K562 (cell line): ENCODE data around the gene ZKSCAN1. TPM values are rescaled to one million over a fixed set of nuclear protein-coding genes. Genes with fewer than 3 reads are reported as not detected.
A peak's percentile ranks its signal among the peaks of the same experiment; 100 is the strongest.

ENCODE experiments used
- ATAC-seq: fragments of 200-7000 bp; cut with Tn5 transposase; 3 replicates; pipeline ENCODE4 v1.9.1; 2020; ENCODE audit warnings: moderate library complexity
- BruUV-seq: library from RNA; stranded (reverse); fragments of 400-500 nt; replicated peaks from 2 replicates; lab custom pipeline; 2021; lab: Mats Ljungman, UMichigan
- CTCF ChIA-PET: fragments of 300-600 bp; formaldehyde crosslinking; extraction: SDS; loops from one replicate; lab custom pipeline; 2021; ENCODE audit warnings: low intra/inter-chr PET ratio; lab: Yijun Ruan, JAX
- POLR2A ChIA-PET: fragments of 300-600, 350-650 bp; sonication (Branson Sonifier 250); formaldehyde crosslinking; extraction: SDS; loops from one replicate; lab custom pipeline; 2021; ENCODE audit warnings: antibody characterized with exemption, inconsistent platforms; lab: Yijun Ruan, JAX
- DNase-seq, 4 experiments: peaks; one replicate each; pipeline versions ENCODE4 v3.0.0 to v3.0.0-alpha.2; 2011 to 2018; ENCODE audit warnings: low spot score in 3 of 4, mixed read lengths in 3 of 4; ENCODE audit errors: extremely low read depth in 1 of 4
- FAIRE-seq: peaks from 2 replicates; lab custom pipeline; 2011; peaks lifted over from hg19 to GRCh38; lab: Jason Lieb, UNC
- H2AFZ ChIP-seq: 2 replicates; pipeline ENCODE4 v1.6.0; 2011; ENCODE audit warnings: low read depth, low read length, control low read depth, inconsistent platforms
- H3K27ac ChIP-seq: fragments of 200-600 bp; 3 replicates; pipeline ENCODE4 v1.8.0; 2011; ENCODE audit warnings: low read depth, mild to moderate bottlenecking, control low read depth, inconsistent platforms, low read length, moderate library complexity, mixed read lengths; ENCODE audit errors: extremely low read depth
- H3K27me3 ChIP-seq, 2 experiments: fragments of 300-600 bp in 1 of 2; 2 replicates in 1 of 2; 3 replicates in 1 of 2; pipeline versions ENCODE4 v1.6.0 to v1.8.0; 2011; ENCODE audit warnings: inconsistent platforms in 2 of 2, low read length in 2 of 2, mild to moderate bottlenecking in 1 of 2, mixed read lengths in 1 of 2, moderate library complexity in 1 of 2; ENCODE audit not compliant: control insufficient read depth in 2 of 2, insufficient read depth in 2 of 2
- H3K36me3 ChIP-seq: fragments of 300-600 bp; 3 replicates; pipeline ENCODE4 v1.8.0; 2011; ENCODE audit warnings: mild to moderate bottlenecking, low read length, inconsistent platforms; ENCODE audit not compliant: control insufficient read depth, insufficient read depth
- H3K4me1 ChIP-seq, 2 experiments: fragments of 200-600 bp in 1 of 2; replicated peaks in 1 of 2; 2 replicates in 1 of 2; 3 replicates in 1 of 2; pipeline versions ENCODE4 v1.5.1 to v1.8.0; 2011; ENCODE audit warnings: inconsistent platforms in 2 of 2, low read length in 2 of 2, mild to moderate bottlenecking in 1 of 2, mixed read lengths in 1 of 2, moderate library complexity in 1 of 2; ENCODE audit not compliant: control insufficient read depth in 2 of 2, insufficient read depth in 2 of 2
- H3K4me2 ChIP-seq: 2 replicates; pipeline ENCODE4 v1.6.1; 2011; ENCODE audit warnings: low read length, control low read depth, inconsistent platforms, mixed read lengths; ENCODE audit not compliant: insufficient read depth
- H3K4me3 ChIP-seq: fragments of 200-600 bp; sonication (generic), shearing (Covaris generic); 2 replicates; pipeline ENCODE4 v1.5.1; 2016; ENCODE audit warnings: control low read depth, inconsistent platforms
- H3K79me2 ChIP-seq: fragments of 200-600 bp; 3 replicates; pipeline ENCODE4 v1.8.0; 2011; ENCODE audit warnings: low read length, inconsistent platforms; ENCODE audit not compliant: control insufficient read depth, insufficient read depth
- H3K9ac ChIP-seq, 2 experiments: 2 replicates each; pipeline versions ENCODE4 v1.6.0 to v1.6.1; 2011; ENCODE audit warnings: low read depth in 2 of 2, low read length in 2 of 2, control low read depth in 1 of 2, inconsistent platforms in 1 of 2, mild to moderate bottlenecking in 1 of 2, mixed read lengths in 1 of 2; ENCODE audit not compliant: insufficient read depth in 1 of 2
- H3K9me1 ChIP-seq: one replicate; pipeline ENCODE4 v1.6.0; 2011; ENCODE audit warnings: inconsistent platforms, mild to moderate bottlenecking, low read length, moderate library complexity; ENCODE audit not compliant: control insufficient read depth, insufficient read depth
- H3K9me3 ChIP-seq: replicated peaks from 2 replicates; pipeline ENCODE4 v1.5.1; 2011; ENCODE audit warnings: low read depth, low read length, inconsistent platforms; ENCODE audit not compliant: control insufficient read depth, insufficient read depth
- H4K20me1 ChIP-seq: replicated peaks from 2 replicates; pipeline ENCODE4 v1.6.1; 2011; ENCODE audit warnings: low read length, inconsistent platforms, mixed read lengths; ENCODE audit not compliant: control insufficient read depth, insufficient read depth
- ARID1B ChIP-seq: fragments of 450-650 bp; IDR thresholded peaks from 2 replicates; pipeline ENCODE4 v1.6.1; 2016; ENCODE audit warnings: antibody characterized with exemption, mild to moderate bottlenecking, inconsistent platforms
- ARNT ChIP-seq, 2 experiments: fragments of 450-650 bp; IDR thresholded peaks; 2 replicates each; pipeline ENCODE4 v1.6.1; 2016; ENCODE audit warnings: mild to moderate bottlenecking in 1 of 2
- CBFA2T2 ChIP-seq: fragments of 450-650 bp; conservative IDR thresholded peaks from 2 replicates; pipeline ENCODE4 v1.6.1; 2017; ENCODE audit warnings: mild to moderate bottlenecking
- HDAC1 ChIP-seq, 2 experiments: fragments of 450-650 bp; IDR thresholded peaks; 2 replicates each; pipeline ENCODE4 v1.6.1; 2016 to 2017; ENCODE audit warnings: inconsistent platforms in 1 of 2, mild to moderate bottlenecking in 1 of 2, moderate library complexity in 1 of 2
- KAT2B ChIP-seq: IDR thresholded peaks from one replicate; pipeline ENCODE4 v1.6.1; 2012; ENCODE audit warnings: low read depth, mild to moderate bottlenecking, control low read depth, inconsistent platforms, low read length, moderate library complexity
- KLF16 ChIP-seq: IDR thresholded peaks from 2 replicates; pipeline ENCODE4 v1.6.1; 2016; ENCODE audit warnings: antibody characterized with exemption
- MEIS2 ChIP-seq: fragments of 450-650 bp; IDR thresholded peaks from 2 replicates; pipeline ENCODE4 v1.6.1; 2014; ENCODE audit warnings: mild to moderate bottlenecking; ENCODE audit not compliant: partially characterized antibody
- MNT ChIP-seq, 2 experiments: fragments of 450-650 bp; conservative IDR thresholded peaks; 2 replicates each; pipeline ENCODE4 v1.6.1; 2017; ENCODE audit warnings: mild to moderate bottlenecking in 2 of 2, moderate library complexity in 2 of 2
- MTA2 ChIP-seq: fragments of 450-650 bp; IDR thresholded peaks from 2 replicates; pipeline ENCODE4 v1.6.1; 2016; ENCODE audit warnings: low read depth
- MYNN ChIP-seq, 2 experiments: sonication (generic); formaldehyde crosslinking in 1 of 2; IDR thresholded peaks; 2 replicates each; pipeline versions ENCODE4 v1.5.0 to v1.6.1; 2016 to 2020; ENCODE audit warnings: antibody characterized with exemption in 1 of 2, missing genetic modification reagents in 1 of 2
- OTX1 ChIP-seq: fragments of 450-650 bp; formaldehyde crosslinking; IDR thresholded peaks from 2 replicates; pipeline ENCODE4 v1.4.0; 2022; ENCODE audit warnings: mild to moderate bottlenecking
- PHB2 ChIP-seq: fragments of 450-650 bp; IDR thresholded peaks from 2 replicates; pipeline ENCODE4 v1.6.1; 2017; ENCODE audit warnings: low read depth
- PML ChIP-seq: IDR thresholded peaks from 2 replicates; pipeline ENCODE4 v1.6.1; 2012; ENCODE audit warnings: low read length, inconsistent platforms
- SOX6 ChIP-seq: fragments of 450-650 bp; IDR thresholded peaks from 2 replicates; pipeline ENCODE4 v1.6.1; 2014; ENCODE audit warnings: mild to moderate bottlenecking
- STAT5A ChIP-seq: IDR thresholded peaks from 2 replicates; pipeline ENCODE4 v1.6.1; 2012; ENCODE audit warnings: low read length, inconsistent platforms, borderline replicate concordance
- TAF9B ChIP-seq: fragments of 450-650 bp; IDR thresholded peaks from 2 replicates; pipeline ENCODE4 v1.6.1; 2018; ENCODE audit warnings: mild to moderate bottlenecking; ENCODE audit not compliant: partially characterized antibody
- TRIM28 ChIP-seq: fragments of 450-650 bp; IDR thresholded peaks from 2 replicates; pipeline ENCODE4 v1.6.1; 2017
- ZNF175 ChIP-seq: fragments of 200-800 bp; sonication (Bioruptor generic); IDR thresholded peaks from 2 replicates; pipeline ENCODE4 v1.6.1; 2016; ENCODE audit warnings: low read depth, mild to moderate bottlenecking, missing genetic modification characterization, missing compliant biosample characterization
- WGBS: fragments of 100-300 bp; shearing (Covaris generic); methylation state at CpG from one replicate; pipeline ENCODE4 v1.1.6; 2016; ENCODE audit warnings: low coverage, mixed read lengths; ENCODE audit not compliant: insufficient coverage; ENCODE audit errors: missing lambda C conversion rate; 5-methylcytosine and 5-hydroxymethylcytosine counted together
- in situ Hi-C: fragments of 300-500 bp; cut with MboI; formaldehyde crosslinking; loops from 4 replicates; pipeline ENCODE4 v1.15.0; 2018; ENCODE audit warnings: inconsistent platforms, mixed read lengths
- intact Hi-C: fragments of 100-400 bp; cut with micrococcal nuclease; formaldehyde crosslinking; loops from 2 replicates; pipeline ENCODE4 v1.14.2; 2022
- polyA plus RNA-seq, 8 experiments: library from polyadenylated mRNA; depleted of rRNA in 4 of 8; stranded (reverse) in 5 of 8; unstranded in 3 of 8; fragments of >200 nt; fragmentation: Nextera tagmentation in 2 of 8; fragmentation: Illumina TruSeq in 1 of 8; extraction: Ambion mirVana in 2 of 8; extraction: Trizol in 1 of 8; gene quantifications; 2 replicates each; pipeline versions ENCODE4 v1.2.1 to v1.2.3, GENCODE V29; 2011 to 2014; ENCODE audit warnings: inconsistent platforms in 1 of 8, missing spikeins in 1 of 8
- total RNA-seq, 7 experiments: library from RNA; depleted of rRNA in 6 of 7; stranded (reverse); fragments of >200 nt in 6 of 7; fragmentation: Illumina TruSeq in 2 of 7; extraction: Trizol in 2 of 7; gene quantifications; 2 replicates each; pipeline versions ENCODE4 v1.2.1 to v1.2.3, GENCODE V29; 2011 to 2021; ENCODE audit warnings: low replicate concordance in 1 of 7
- TF ChIP-seq, protein P1 (sequence below): fragments of 450-650 bp; IDR thresholded peaks from 2 replicates; pipeline ENCODE4 v1.6.1; 2016; ENCODE audit warnings: missing biosample characterization, missing genetic modification characterization
- TF ChIP-seq, protein P2 (sequence below): conservative IDR thresholded peaks from 2 replicates; pipeline ENCODE4 v1.6.1; 2011; ENCODE audit warnings: low read depth, mild to moderate bottlenecking, low read length; ENCODE audit not compliant: control insufficient read depth

The ZKSCAN1 gene
- total and polyA plus RNA-seq, 9 of the 15 experiments (the other 6 are each of a cell fraction or from before 2014, with no cell fraction given): 5.3 to 43.0 (median 23.2) TPM

DNA sequence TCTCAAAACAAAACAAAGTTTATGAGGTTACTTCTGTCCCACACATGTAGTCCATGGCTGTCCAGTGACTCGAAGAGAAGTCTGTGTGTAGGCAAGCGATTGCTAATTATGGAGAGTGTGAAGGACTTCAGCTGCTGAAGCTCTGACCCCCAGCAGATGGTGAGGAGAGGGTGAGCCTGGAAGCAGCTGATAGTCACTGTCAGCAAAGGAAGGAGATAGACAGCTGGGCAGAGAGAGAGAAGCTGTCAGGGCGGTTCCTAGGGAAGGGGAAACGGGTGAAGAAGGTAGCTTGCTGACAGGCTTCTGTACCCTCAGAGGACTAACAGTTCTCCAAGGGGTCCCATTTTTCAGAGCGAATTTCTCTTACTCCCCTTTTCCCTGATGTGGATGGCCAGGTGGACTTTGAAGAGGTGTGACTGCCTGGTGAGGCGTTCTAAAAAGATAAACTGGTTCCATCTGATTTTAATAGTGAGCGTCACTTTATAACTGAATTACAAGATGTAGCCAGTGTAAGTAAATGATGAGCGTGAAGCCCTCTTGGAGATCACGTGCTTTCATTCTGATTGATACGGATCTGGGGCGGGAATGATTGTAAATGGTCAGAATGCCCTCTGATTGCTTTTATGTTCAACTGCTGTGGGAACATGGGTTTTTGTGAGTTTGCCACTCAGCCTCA lies 46.3 kb downstream of the ZKSCAN1 start:
- BruUV-seq: no TSS peak
- ChIA-PET CTCF (interaction anchor here (0.5 kb wide), 1 partner anchor 33 kb away, joined by 4 read pairs; no protein-coding TSS in a partner anchor), POLR2A (interaction anchor here (0.5 to 1.1 kb wide), 5 partner anchors 11 to 659 kb away, joined by 3 to 7 read pairs (median 5); partner anchors contain the start of gene ZSCAN21)
- Histone ChIP-seq H3K27ac (no peak overlapping the region; the same call in 2 of the 3 replicates), H3K4me3 (no peak overlapping the region), H4K20me1 (no peaks in the 10 kb centered on the region), H3K79me2 (no peaks in the 10 kb centered on the region), H3K9me1 (no peaks in the 10 kb centered on the region), H3K36me3 (peaks cover 64% of the 10 kb centered on the region), H3K4me1 (peaks cover 5 to 19% of the 10 kb centered on the region in 2 experiments; a peak in 3 of 5 replicates), H3K27me3 (no peaks in the 10 kb centered on the region), H3K9me3 (no peaks in the 10 kb centered on the region; the same call in 1 of the 2 replicates), H3K4me2 (peak overlapping the region; percentile 14), H3K9ac (peak overlapping the region in 1 of 2 experiments; percentile 31; a peak in 1 of 4 replicates), H2AFZ (no peak overlapping the region)
- FAIRE-seq (peak; percentile 78), DNase-seq (peak; percentile 65 to 78 (median 76)), ATAC-seq (peak; percentile 54)
- in situ Hi-C loops (no loop called here), intact Hi-C loops (no loop called here)
- 62% methylated on average over 11 of the region's 11 CpGs for WGBS
- TF ChIP-seq ARID1B: peak; percentile 87
- TF ChIP-seq SOX6: peak; percentile 32; the same call in 1 of the 2 replicates
- peak; percentile 82 for TF ChIP-seq STAT5A
- TF ChIP-seq ZNF175: no peak
- TF ChIP-seq PHB2: peak; percentile 85
- no peak for TF ChIP-seq OTX1
- TF ChIP-seq, protein P1, sequence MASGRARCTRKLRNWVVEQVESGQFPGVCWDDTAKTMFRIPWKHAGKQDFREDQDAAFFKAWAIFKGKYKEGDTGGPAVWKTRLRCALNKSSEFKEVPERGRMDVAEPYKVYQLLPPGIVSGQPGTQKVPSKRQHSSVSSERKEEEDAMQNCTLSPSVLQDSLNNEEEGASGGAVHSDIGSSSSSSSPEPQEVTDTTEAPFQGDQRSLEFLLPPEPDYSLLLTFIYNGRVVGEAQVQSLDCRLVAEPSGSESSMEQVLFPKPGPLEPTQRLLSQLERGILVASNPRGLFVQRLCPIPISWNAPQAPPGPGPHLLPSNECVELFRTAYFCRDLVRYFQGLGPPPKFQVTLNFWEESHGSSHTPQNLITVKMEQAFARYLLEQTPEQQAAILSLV (tag): no peak
- TF ChIP-seq CBFA2T2: peak; percentile 96
- peak; percentile 91 for TF ChIP-seq TAF9B
- 0 out of 2 replicates have a peak, but pooled peaks have one; percentile 33 for TF ChIP-seq KLF16
- TF ChIP-seq MYNN (IDR thresholded peaks at IDR 0.05): 0 out of 2 replicates have a peak, but pooled peaks have one; percentile 57
- TF ChIP-seq MYNN (CRISPR knock-in tag; IDR thresholded peaks at IDR 0.05): no peak
- TF ChIP-seq KAT2B: no peak
- TF ChIP-seq MEIS2: peak; percentile 53
- 0 out of 4 replicates have a peak, but pooled peaks of 1 of the 2 experiments have one; percentile 66 for TF ChIP-seq ARNT (IDR thresholded peaks at IDR 0.05)
- TF ChIP-seq, protein P2, sequence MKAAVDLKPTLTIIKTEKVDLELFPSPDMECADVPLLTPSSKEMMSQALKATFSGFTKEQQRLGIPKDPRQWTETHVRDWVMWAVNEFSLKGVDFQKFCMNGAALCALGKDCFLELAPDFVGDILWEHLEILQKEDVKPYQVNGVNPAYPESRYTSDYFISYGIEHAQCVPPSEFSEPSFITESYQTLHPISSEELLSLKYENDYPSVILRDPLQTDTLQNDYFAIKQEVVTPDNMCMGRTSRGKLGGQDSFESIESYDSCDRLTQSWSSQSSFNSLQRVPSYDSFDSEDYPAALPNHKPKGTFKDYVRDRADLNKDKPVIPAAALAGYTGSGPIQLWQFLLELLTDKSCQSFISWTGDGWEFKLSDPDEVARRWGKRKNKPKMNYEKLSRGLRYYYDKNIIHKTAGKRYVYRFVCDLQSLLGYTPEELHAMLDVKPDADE: peak; percentile 57; the same call in 1 of the 2 replicates
- TF ChIP-seq PML: peak; percentile 61; the same call in 1 of the 2 replicates
- peak; percentile 86 for TF ChIP-seq MTA2
- TF ChIP-seq TRIM28: peak; percentile 31; the same call in 1 of the 2 replicates
- TF ChIP-seq HDAC1 (IDR thresholded peaks at IDR 0.05): 0 out of 4 replicates have a peak, but pooled peaks of 1 of the 2 experiments have one; percentile 62
- 0 out of 4 replicates have a peak, but pooled peaks of 1 of the 2 experiments have one; percentile 33 for TF ChIP-seq MNT (conservative IDR thresholded peaks at IDR 0.05)
